MG63 (cell line): Measurements from ENCODE around the gene PLD1. TPM values are rescaled to one million over a fixed set of nuclear protein-coding genes. Genes with fewer than 3 reads are reported as not detected.

Experiments
- DNase-seq: peaks from one replicate; pipeline ENCODE4 v3.0.0-alpha.2; 2020
- H3K27me3 ChIP-seq: fragments of 250-450 bp; sonication (Bioruptor Pico); 2 replicates; pipeline ENCODE4 v1.5.1; 2020; ENCODE audit warnings: mild to moderate bottlenecking, moderate library complexity
- H3K36me3 ChIP-seq: fragments of 250-450 bp; sonication (Bioruptor Pico); 2 replicates; pipeline ENCODE4 v1.5.1; 2020; ENCODE audit warnings: mild to moderate bottlenecking, moderate library complexity
- H3K4me3 ChIP-seq: fragments of 250-450 bp; sonication (Bioruptor Pico); 2 replicates; pipeline ENCODE4 v1.5.1; 2020; ENCODE audit warnings: mild to moderate bottlenecking, moderate library complexity
- H3K9me3 ChIP-seq: fragments of 250-450 bp; sonication (Bioruptor Pico); 2 replicates; pipeline ENCODE4 v1.5.1; 2020; ENCODE audit warnings: mild to moderate bottlenecking, moderate library complexity
- total RNA-seq: library from RNA; depleted of rRNA; stranded (reverse); fragments of >200 nt; shearing (Covaris generic); gene quantifications from 2 replicates; pipeline ENCODE4 v1.2.3, GENCODE V29; 2014; ENCODE audit warnings: low replicate concordance

The PLD1 gene
- total RNA-seq, 1 experiment from 2014 or later = 3.2 TPM

DNA sequence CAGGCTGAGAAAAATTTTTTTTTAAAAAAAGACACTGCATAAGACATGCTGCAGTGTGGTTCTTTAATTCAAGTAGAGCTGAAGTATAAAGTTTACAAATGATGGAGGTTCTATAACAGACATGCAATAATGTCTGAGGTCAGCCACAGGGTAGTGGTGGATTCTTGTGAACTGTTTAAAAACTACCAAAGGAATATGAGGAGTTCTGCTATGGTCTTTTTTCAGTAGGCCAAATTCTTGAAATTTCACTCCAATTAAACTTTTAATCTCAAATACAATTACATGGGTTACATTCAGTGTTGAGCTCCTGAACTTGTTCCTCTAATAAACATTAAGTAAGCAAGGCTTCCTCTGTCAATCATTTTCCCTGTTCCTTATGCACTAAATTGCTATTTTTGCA is 122.7 kb downstream of the PLD1 start:
- H3K27me3 ChIP-seq = no peaks in the 10 kb centered on the region
- no peaks in the 10 kb centered on the region for H3K36me3 ChIP-seq
- H3K9me3 ChIP-seq = no peaks in the 10 kb centered on the region

DNA sequence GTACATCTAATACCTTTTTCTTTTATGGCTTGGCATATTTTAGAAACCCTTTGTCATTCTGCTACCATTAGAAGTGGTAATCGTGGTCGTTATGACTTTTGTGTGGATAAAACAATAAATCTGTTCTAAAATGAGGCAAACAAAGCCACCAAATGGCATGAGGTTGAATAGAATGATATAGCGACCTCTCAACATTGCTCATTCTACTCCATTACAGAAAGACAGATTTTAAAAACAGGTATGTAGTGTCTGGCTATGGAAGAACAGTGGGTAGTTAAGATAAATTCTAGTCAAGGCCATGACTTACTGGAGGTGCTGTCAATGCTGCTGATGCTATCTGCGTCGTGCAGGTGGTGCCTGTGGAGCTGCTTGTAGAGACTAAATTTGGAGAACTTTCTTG is 123.2 kb downstream of the PLD1 start:
- Histone ChIP-seq H3K27me3 (no peaks in the 10 kb centered on the region), H3K9me3 (no peaks in the 10 kb centered on the region), H3K4me3 (no peak overlapping the region), H3K36me3 (no peaks in the 10 kb centered on the region)
- no peak for DNase-seq

More for the DNA sequence above, 122.7 kb downstream of the PLD1 start:
- H3K4me3 ChIP-seq = no peak overlapping the region
- no peak for DNase-seq

GRCh38 chr3:171685116-171685895 is 125.0 kb downstream of the PLD1 start:
- Histone ChIP-seq H3K4me3 (no peak overlapping the region), H3K36me3 (no peaks in the 10 kb centered on the region), H3K9me3 (no peaks in the 10 kb centered on the region), H3K27me3 (no peaks in the 10 kb centered on the region)
- peak; percentile 3 for DNase-seq

DNA sequence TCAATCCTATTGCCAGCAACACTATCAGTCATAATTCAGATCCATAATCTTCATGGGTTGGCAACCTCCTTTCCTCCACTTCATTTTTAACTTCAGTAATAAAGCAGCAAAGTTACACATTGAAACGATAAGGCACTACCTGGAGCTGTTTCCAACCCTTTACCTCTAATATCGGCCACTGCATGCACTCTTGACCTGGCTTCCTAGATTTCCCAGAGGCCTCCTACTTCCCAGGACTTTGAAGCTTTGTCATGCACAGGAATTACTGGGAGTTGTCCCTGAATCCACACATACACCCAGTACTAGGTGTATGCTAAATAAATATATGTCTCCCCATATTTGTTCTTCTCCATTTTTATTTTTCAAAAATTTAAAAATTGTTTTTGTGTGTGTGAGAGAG is 126.1 kb downstream of the PLD1 start:
- Histone ChIP-seq H3K36me3 (no peaks in the 10 kb centered on the region), H3K4me3 (no peak overlapping the region)
- no peak for DNase-seq

DNA sequence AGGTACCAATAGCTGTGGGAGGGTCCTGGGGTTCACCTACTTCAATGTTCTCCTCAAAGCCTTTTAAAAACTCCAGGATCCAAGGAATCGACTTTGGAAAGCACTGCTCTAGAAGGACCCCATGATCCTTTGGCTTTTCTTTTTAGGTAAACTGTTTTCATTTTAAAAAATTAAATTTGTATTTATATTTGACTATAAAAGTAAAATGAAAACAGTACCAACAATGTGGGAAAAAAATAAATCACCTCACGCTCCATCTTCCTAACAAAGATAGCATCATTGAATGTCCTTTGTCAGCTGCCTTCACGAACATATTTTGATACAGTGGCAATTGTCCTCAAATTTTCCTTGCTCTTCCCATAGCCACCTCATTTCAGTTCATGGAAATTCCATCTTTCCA is 127.5 kb downstream of the PLD1 start:
- DNase-seq = no peak
- H3K4me3 ChIP-seq = no peak overlapping the region
- no peaks in the 10 kb centered on the region for H3K36me3 ChIP-seq
- H3K27me3 ChIP-seq = no peaks in the 10 kb centered on the region
- H3K9me3 ChIP-seq = no peaks in the 10 kb centered on the region

More for the DNA sequence above, 126.1 kb downstream of the PLD1 start:
- Histone ChIP-seq H3K27me3 (no peaks in the 10 kb centered on the region), H3K9me3 (no peaks in the 10 kb centered on the region)

DNA sequence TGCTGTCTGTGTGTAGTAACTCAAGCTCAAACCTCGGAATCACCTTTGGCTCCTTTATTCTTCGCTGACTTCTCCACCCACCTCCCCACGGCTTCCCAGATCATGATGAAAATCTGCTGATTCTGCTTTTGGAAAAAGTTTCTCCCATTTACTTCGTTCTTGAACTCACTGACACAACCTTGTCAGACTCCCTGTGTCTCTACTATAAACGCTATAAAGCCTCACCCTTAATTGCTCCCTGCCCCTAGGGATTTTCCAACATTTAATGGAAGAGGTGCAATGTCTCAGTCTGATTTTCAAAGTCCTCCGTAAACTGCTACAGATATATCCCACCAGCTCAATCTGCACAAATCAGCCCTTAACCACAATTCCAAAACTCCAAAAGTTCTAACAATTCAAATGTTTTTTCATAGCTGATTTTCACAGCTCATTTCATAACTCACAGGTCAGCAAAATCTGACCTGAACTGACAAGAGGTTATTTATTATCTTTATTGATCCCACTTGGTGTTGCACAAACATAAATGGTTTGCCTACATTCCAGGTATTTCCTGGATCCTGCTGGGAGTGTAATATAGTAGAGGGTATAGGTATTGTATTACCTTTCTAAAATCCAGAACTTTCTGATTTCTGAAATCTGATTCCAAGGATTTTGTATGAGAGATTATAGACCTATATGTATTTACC is 129.4 kb downstream of the PLD1 start:
- H3K4me3 ChIP-seq = no peak overlapping the region
- H3K36me3 ChIP-seq = no peaks in the 10 kb centered on the region
- H3K27me3 ChIP-seq = no peaks in the 10 kb centered on the region
- no peak for DNase-seq
- H3K9me3 ChIP-seq = no peaks in the 10 kb centered on the region

- no peak for DNase-seq
- H3K36me3 ChIP-seq = no peaks in the 10 kb centered on the region
These were observed 131.3 kb downstream of the PLD1 start for GRCh38 chr3:171678971-171679492.

GRCh38 chr3:171677706-171678105 is 132.6 kb downstream of the PLD1 start:
- no peaks in the 10 kb centered on the region for H3K27me3 ChIP-seq
- H3K4me3 ChIP-seq = no peak overlapping the region
- DNase-seq = no peak
- H3K36me3 ChIP-seq = no peaks in the 10 kb centered on the region
- no peaks in the 10 kb centered on the region for H3K9me3 ChIP-seq

More at GRCh38 chr3:171678971-171679492, 131.3 kb downstream of the PLD1 start:
- Histone ChIP-seq H3K4me3 (no peak overlapping the region), H3K27me3 (no peaks in the 10 kb centered on the region), H3K9me3 (no peaks in the 10 kb centered on the region)

DNA sequence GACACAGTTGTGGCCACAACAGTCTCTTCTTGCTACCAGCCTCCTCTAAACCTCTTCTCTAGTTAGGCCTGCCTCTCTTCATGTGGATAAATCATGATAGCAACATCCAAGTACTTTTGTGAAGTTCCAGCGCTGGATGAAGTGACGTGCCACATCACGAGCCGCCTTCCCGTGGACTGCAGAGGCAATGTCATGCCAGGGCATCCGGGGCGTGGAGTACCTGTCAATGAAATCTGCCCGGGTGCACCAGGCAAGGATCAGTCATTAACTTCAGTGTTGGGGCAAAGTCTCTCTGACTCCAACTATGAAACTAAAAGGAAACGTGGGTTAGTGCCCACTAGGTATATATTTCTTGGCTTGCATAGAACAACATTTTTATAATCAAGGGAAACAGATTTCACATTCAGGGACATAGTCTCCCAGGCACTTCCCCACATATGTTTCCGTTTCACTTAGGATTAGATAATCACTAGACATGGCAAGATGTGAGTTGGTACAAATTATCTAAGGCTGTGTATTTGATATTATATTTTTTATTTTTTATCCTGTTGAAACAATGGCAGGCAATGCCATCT is 133.6 kb downstream of the PLD1 start:
- Histone ChIP-seq H3K9me3 (no peaks in the 10 kb centered on the region), H3K27me3 (no peaks in the 10 kb centered on the region), H3K4me3 (no peak overlapping the region), H3K36me3 (no peaks in the 10 kb centered on the region)
- DNase-seq = no peak

- no peak for DNase-seq
- Histone ChIP-seq H3K36me3 (no peaks in the 10 kb centered on the region), H3K9me3 (no peaks in the 10 kb centered on the region), H3K27me3 (no peaks in the 10 kb centered on the region), H3K4me3 (no peak overlapping the region)
These were observed 136.3 kb downstream of the PLD1 start for GRCh38 chr3:171673951-171674350.

DNA sequence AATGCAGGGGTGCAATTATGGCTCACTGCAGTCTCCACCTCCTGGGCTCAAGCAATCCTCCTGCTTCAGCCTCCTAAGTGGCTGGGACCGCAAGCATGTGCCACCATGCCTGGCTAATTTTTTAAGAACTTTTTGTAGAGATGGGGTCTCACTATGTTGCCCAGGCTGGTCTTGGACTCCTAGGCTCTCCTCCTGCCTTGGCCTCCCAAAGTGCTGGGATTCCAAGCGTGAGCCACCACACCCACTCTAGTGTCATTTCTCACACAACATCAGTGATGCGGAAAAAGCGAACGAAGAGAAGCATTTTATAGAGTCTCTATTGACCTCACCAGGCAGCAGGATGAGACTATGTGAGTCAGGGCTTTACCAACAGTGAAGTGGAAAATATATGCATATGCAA is 137.7 kb downstream of the PLD1 start:
- Histone ChIP-seq H3K27me3 (no peaks in the 10 kb centered on the region), H3K4me3 (no peak overlapping the region), H3K9me3 (no peaks in the 10 kb centered on the region), H3K36me3 (no peaks in the 10 kb centered on the region)
- DNase-seq = no peak

DNA sequence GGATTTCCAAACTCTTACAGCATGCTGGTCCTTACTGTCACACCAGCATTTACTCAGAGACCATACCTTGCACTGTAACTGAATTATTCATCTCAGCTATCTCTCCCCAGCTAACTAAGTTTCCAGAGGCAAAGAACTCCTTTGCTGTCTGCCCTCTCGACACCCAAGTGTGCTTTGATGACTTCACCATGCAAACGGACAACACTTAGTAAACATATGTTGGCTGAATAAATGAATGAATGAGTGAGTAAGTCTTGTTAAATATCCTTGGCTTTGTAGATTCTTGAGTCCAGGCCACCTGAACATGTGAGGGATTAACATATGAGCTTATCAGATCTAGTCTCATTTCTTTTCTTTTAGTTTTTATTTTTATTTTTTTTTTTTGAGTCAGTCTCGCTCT is 138.2 kb downstream of the PLD1 start:
- Histone ChIP-seq H3K27me3 (no peaks in the 10 kb centered on the region), H3K4me3 (no peak overlapping the region)
- DNase-seq = no peak

GRCh38 chr3:171671709-171672108 is 138.6 kb downstream of the PLD1 start:
- H3K36me3 ChIP-seq = no peaks in the 10 kb centered on the region
- no peak overlapping the region for H3K4me3 ChIP-seq
- no peaks in the 10 kb centered on the region for H3K9me3 ChIP-seq
- no peaks in the 10 kb centered on the region for H3K27me3 ChIP-seq
- no peak for DNase-seq

More for the DNA sequence above, 138.2 kb downstream of the PLD1 start:
- Histone ChIP-seq H3K9me3 (no peaks in the 10 kb centered on the region), H3K36me3 (no peaks in the 10 kb centered on the region)

- DNase-seq = no peak
- no peak overlapping the region for H3K4me3 ChIP-seq
These were observed 143.8 kb downstream of the PLD1 start for GRCh38 chr3:171666516-171666915.

GRCh38 chr3:171663805-171664204 is 146.5 kb downstream of the PLD1 start:
- Histone ChIP-seq H3K4me3 (no peak overlapping the region), H3K36me3 (no peaks in the 10 kb centered on the region), H3K9me3 (no peaks in the 10 kb centered on the region), H3K27me3 (no peaks in the 10 kb centered on the region)
- DNase-seq = no peak

More at GRCh38 chr3:171666516-171666915, 143.8 kb downstream of the PLD1 start:
- H3K9me3 ChIP-seq = no peaks in the 10 kb centered on the region
- H3K36me3 ChIP-seq = no peaks in the 10 kb centered on the region
- H3K27me3 ChIP-seq = no peaks in the 10 kb centered on the region

DNA sequence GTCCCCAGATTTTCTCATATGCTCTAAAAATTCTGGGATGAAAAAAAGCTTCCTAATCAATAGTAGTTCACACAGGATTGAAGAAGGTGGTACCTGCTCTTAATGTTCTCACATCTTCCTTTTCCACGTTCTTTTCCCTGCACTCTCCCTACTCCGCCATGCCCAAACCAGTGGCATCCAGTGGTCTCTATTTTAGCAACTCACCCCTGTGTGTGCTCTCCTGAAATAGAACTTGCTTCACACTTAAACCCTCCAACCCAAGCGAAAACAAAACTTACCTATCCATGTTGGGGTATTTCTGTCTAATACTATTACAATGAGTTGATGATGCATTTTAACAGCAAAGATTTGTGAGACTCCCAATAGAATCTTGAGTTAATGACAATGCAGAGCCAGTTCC is 148.8 kb downstream of the PLD1 start:
- no peaks in the 10 kb centered on the region for H3K36me3 ChIP-seq
- no peak overlapping the region for H3K4me3 ChIP-seq
- DNase-seq = no peak
- no peaks in the 10 kb centered on the region for H3K9me3 ChIP-seq
- H3K27me3 ChIP-seq = no peaks in the 10 kb centered on the region

GRCh38 chr3:171660188-171660587 is 150.1 kb downstream of the PLD1 start:
- Histone ChIP-seq H3K4me3 (no peak overlapping the region), H3K27me3 (no peaks in the 10 kb centered on the region), H3K9me3 (no peaks in the 10 kb centered on the region), H3K36me3 (no peaks in the 10 kb centered on the region)
- no peak for DNase-seq
